Right ventricle myocardium inferior (tissue), 1 donor: ENCODE data around the gene CEBPZ. TPM values are rescaled to one million over a fixed set of nuclear protein-coding genes. Genes with fewer than 3 reads are reported as not detected.
"Not testable (repeated sequence)": the region's sequence is repeated elsewhere in the genome, so short reads cannot be mapped to it uniquely, and the experiment has no call there.

Source experiments
- ATAC-seq: fragments of 200-7000 bp; cut with Tn5 transposase; one replicate; pipeline ENCODE4 v1.9.1; 2020; ENCODE audit warnings: mild to moderate bottlenecking, moderate library complexity
- DNase-seq: peaks from one replicate; pipeline ENCODE4 v3.0.0; 2021; ENCODE audit errors: missing footprints
- intact Hi-C: fragments of 100-400 bp; cut with DNase I; formaldehyde crosslinking; loops from one replicate; pipeline ENCODE4 v1.11.0; 2022
- total RNA-seq: library from RNA; stranded (reverse); fragmentation: NEBNext Ultra II Directional; extraction: Animal tissue kit (Norgen Biotek cat#: 25700); gene quantifications from one replicate; pipeline ENCODE4 v1.2.1, GENCODE V29; 2021
- donor health status: DM: no; HTN: yes; CAD: no; lungs with severe emphysema.

Gene CEBPZ
- total RNA-seq, 1 donor from 2014 or later = 32.3 TPM

DNA sequence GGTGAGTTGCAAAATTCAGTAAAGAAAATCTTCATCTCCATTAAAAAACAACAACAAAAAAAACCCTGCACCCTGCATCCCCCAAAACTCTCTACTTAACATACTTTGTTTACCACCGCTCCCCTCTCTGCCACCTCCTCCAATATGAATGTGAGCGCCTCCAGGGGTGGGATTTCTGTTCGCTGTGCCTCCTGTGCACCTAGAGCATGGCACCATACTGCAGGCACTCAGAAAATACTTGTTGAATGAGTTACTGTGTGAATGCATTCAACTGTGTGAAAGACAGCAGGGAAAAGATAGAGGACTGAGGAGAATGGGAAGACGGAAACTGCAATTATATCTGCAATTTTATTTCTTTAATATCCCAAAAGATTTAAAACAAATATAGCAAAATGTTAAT, 4.5 kb downstream of the CEBPZ start:
- intact Hi-C loops = no loop called here
- ATAC-seq (no peak), DNase-seq (no peak)

DNA sequence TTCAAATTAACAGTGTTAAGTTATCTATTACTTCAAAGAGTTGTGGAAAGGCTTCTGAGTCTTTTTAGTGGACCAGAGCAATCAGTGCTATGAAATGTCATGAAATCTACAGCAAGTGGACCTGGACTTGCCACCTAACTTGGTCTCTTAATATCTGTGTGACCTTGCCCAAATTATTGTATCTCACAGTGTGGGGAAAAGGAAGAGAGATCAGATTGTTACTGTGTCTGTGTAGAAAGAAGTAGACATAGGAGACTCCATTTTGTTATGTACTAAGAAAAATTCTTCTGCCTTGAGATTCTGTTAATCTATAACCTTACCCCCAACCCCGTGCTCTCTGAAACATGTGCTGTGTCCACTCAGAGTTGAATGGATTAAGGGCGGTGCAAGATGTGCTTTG, 6.3 kb downstream of the CEBPZ start:
- DNase-seq, ATAC-seq, intact Hi-C loops: not testable (repeated sequence)

DNA sequence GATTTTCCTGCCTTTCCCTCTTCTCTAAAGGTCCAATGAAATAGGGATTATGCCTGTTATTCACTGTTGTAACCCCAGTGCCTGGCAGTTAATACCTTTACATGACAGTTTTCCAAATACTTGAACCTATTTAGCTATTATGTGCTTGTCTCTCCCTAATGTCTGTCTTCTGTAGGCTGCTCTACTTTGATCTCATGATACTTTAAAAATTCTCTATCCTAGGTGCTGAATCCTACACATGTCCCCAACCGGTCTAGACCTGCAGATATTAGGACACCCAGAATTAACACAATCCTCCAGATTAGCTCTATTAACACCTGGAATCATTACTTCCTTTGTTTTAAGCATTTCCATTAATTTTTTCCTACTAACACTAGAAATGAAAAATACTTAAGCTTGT, 7.3 kb downstream of the CEBPZ start:
- ATAC-seq (no peak), DNase-seq (no peak)
- intact Hi-C loops = no loop called here

DNA sequence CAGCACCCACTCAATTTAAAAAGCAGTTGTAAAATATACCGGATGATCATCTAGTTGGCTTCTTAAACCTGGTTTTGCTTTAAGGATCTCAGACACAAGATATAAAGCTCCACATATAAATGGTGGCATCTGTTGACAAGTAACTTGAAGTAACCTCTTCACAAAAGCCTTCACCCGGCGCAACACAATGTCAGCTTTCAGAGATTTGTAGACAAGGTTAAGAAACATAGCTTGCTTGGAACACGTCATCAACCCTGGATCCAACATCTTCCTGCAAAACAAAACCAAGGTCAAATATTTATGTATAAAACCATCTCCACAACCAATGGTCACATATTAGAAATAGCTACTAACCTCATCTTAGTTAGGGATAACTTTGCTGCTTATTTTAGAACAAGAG, 8.3 kb downstream of the CEBPZ start:
- DNase-seq (no peak), ATAC-seq (no peak)
- intact Hi-C loops = no loop called here

DNA sequence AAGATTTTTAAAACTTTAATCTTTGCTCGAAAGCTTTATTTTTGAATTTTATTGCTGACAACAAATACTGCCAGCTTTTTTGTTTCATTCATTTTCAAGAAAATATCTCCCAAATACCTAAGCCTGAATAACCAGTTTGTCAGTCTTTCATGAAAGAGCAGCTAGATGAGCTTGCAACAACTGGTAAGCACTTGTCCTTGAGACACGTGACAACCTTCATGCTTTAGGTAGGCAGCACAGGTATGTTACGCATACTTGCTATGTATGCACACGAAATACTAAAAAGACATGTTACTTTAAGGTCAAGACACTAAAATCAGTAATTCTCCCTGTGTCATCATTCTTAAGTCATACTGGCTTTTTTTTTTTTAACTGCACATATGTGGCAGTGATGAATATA, 12.3 kb downstream of the CEBPZ start:
- intact Hi-C loops = no loop called here
- no peak for ATAC-seq

DNA sequence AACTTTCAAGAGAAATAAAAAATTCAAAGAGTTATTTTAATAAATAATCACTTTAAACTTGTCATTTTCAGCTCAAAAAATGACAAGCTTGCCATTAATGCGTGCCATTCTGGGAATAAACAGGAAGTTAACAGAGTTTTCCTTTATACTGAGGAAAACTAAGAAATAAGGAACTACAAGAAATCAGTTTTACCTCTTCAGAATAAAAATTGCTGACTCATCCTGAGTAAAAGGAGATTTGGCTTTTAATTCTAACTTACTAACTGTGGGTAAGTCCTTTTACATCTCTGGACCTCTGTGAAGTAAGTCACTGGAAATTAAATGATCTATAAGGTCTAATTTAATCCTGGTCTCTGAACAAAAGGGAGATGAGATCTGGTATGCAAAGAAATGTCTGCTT, 16.1 kb downstream of the CEBPZ start:
- intact Hi-C loops = no loop called here
- no peak for ATAC-seq
- no peak for DNase-seq

More for the DNA sequence above, 12.3 kb downstream of the CEBPZ start:
- DNase-seq = no peak

DNA sequence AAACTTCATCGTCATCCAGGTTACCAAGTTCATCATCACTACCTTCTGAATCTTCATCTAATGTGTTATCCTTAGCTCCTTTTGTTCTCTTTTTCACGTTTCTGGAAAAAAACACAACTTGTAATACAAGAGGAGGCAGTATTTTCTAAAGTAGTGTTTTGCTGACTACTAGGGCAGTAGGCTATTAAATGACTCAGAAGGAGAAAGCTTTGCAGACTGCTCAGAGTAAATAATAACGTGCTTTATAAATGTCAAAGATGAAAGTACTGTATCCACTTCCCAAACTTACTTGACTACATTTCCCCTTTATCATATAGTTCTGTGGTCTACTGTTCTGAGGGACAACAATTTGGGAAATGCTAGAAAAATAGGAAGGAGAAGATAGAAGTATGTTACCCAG, 19.5 kb downstream of the CEBPZ start:
- ATAC-seq (no peak), DNase-seq (no peak)
- intact Hi-C loops = no loop called here

DNA sequence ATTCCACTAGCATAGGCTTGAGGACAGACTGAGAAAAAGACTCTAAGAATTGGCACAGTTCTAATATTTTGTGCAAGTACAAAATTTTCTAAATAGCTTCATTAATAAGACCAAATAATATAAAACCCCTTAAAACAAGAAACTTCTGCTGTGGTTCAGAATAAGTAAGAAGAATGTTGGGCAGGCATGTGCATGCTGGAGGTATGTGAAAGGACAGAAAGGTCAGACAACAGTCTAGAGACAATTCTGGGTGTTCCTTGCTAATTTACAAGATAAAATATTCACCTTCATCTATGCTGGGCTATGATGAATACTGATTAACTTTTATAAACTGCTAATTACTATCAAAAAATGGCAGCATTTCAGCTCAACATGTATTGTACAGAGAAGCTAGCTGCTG, 20.2 kb downstream of the CEBPZ start:
- intact Hi-C loops = no loop called here
- ATAC-seq (no peak), DNase-seq (no peak)

DNA sequence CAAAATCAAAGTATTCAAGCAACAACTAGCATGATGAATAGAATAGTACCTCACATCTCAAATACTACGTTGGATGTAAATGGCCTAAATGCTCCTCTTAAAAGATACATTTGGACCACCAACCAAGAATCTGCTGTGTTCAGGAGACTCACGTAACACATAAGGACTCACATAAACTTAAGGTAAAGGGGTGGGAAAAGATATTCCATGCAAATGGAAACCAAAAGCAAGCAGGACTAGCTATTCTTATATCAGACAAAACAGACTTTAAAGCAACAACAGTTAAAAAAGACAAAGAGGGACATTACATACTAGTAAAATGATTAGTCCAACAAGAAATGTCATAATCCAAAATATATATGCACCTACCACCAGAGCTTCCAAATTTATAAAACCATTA, 24.6 kb downstream of the CEBPZ start:
- DNase-seq, intact Hi-C loops, ATAC-seq: not testable (repeated sequence)

DNA sequence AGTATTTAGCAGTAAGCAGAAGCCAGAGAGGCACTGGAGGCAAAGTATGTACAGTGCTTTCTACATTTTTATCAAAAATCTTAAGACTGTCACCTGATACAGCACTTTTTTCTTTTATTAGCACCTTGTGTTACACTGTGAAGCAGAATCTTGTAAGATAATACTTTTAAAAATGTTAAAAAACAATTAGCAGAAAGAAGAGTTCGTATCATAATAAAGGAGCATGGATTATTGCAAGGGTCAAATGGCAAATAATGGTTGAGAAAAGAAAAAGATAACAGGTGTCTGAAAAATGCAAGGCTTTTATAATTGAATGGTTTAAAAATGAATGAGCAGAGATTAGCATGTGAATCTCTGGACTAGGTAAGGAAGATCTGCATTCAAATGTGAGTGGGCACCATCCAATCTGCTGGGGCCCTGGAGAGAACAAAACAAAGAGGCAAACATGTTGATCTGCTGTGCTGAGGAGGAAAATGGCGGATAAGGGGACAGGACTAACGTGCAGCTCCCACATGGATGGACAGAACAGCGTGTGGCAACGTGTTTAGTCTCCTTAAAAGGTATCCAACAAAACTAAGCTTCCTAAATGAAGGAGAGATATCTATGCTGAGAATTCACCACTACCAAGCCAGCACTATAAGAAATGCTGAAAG, 25.6 kb downstream of the CEBPZ start:
- intact Hi-C loops = no loop called here
- ATAC-seq = no peak
- no peak for DNase-seq

DNA sequence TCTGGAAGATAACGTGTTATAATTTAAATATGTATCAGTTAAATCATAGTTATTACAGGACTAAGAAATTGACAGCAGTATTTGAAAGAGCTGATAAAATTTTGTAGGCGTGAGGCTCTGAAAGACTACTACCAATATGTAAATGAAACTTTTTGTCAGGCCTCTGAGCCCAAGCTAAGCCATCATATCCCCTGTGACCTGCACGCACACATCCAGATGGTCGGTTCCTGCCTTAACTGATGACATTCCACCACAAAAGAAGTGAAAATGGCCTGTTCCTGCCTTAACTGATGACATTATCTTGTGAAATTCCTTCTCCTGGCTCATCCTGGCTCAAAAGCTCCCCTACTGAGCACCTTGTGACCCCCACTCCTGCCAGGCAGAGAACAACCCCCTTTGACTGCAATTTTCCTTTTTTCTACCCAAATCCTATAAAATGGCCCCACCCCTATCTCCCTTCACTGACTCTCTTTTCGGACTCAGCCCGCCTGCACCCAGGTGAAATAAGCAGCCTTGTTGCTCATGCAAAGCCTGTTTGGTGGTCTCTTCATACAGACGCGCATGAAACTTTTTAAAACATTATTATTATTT, 26.2 kb downstream of the CEBPZ start:
- intact Hi-C loops, DNase-seq, ATAC-seq: not testable (repeated sequence)

DNA sequence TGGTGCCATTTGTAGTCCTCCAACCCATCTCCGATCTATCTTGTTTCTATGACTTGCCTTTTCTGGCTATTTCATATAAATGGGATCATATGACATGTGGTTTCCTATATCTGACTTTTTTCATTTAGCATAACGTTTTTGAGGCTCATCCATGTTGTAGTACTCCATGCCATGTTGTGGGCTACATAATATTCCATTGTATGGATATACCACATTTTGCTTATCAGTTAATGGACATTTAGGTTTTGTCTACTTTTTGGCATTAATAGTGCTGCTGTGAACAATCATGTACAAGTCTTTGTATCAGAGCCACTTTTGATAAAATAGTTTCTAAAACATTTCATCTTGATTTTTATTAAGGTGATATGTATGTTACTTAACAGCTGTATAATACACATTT, 27.7 kb downstream of the CEBPZ start:
- ATAC-seq (no peak), DNase-seq (no peak)
- intact Hi-C loops = no loop called here

DNA sequence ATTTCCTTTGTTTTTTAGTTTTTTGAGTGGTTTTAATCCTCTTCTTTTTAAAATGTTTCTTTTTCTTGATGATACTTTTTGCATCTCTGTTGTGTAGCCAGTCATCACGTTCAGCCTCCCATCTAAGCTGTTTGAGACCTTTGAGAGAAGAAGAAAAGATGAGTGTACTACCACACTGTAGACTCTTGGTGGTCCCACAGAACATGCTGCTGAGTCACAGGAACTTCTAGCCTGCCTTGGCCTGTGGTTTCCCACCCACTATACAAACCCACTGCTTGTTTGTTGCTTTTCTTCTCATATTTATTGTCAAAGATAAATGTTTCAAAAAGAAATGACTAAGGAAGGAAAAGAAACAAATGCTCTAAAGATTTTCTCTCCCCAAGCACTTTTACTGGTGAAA, 29.6 kb downstream of the CEBPZ start:
- DNase-seq (no peak), ATAC-seq (no peak)
- intact Hi-C loops = no loop called here

DNA sequence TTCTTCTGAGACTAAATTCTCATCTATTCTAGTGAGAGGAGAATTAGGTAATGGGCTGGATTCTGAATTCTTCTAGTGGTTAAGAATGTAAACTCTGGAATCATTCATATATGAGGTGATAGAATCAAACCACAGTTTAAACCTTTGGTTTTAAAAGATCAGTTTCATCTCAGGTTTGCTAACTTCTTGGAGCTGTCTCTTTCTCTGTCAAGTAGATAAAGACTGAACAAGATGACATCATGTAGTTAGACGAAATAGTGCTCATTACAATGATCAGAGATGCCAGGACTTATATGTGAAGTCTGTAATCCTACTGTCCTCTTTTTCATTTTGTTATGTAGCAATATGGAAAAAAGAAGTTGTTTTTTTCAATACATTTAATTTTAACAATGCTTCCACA, 30.2 kb downstream of the CEBPZ start:
- no peak for DNase-seq
- intact Hi-C loops = no loop called here
- ATAC-seq = no peak

DNA sequence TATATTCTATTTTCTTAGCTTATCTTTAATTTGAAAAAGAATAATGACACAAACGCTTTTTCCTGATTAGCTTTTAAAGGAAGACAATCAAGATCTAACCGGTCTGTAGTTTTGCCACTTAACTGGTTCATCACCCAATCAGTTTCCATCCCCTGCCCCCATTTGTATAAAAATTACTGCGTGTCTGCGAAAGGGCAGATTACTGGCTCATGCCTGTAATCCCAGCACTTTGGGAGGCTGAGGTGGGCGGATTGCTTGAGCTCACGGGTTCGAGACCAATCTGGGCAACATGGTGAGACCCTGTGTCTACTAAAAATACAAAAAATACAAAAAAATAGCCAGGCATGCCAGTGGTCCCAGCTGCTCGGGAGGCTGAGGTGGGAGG, 32.7 kb downstream of the CEBPZ start:
- intact Hi-C loops = no loop called here
- no peak for DNase-seq
- no peak for ATAC-seq

DNA sequence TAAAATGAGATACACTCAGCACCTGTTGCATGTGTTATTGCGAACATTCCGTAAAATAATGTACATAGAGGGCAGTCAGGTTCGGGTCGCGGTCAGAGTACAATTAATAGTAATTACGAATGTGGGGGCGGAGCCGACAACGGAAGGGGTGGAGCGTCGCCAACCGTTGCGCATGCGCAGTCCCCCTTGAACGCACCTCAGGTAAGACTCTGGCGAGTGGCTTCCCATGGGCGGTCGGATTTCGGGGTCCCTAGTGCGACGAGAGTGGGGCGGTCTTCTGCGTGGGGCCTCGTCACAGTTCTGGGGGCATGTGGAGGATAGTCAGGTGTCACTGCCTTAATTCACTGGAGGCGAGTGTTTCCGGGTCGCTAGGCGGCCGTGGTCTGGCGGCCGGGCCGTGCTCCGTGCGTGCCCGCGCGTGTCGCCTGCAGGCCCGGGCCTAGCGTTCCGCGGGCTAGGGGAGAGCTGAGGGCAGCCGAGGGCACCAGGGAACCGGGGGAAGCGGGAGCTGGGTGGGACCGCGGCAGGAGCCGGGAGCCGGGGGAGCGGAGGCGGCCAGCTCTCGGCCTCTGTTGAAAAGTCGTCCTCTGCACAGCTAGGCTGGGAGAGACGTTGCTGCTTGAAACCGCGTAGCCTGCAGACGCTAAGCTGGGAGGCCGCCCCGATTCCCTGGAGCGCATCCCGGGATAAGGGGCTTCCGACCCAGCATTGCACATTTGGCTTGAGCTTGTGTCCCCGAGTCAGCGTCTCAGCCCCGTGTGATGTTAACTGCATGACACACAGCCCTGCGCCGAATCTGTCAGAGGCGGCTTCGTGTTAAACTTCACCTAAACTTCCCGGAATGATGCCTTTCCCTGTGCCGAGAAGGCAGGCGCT, 34.8 kb downstream of the CEBPZ start, which contains the start of gene CEBPZOS:
Gene CEBPZOS (plus strand): TSS at position 177 of the 876 bp plus-strand sequence. CDS start 3,209 bp downstream, outside the sequence.
- ATAC-seq (peak; percentile 91), DNase-seq (peak; percentile 92)
- intact Hi-C loops = loop anchor here (2.0 kb wide), 1 partner anchor 40 kb away; the partner anchor contains the start of gene EIF2AK2

DNA sequence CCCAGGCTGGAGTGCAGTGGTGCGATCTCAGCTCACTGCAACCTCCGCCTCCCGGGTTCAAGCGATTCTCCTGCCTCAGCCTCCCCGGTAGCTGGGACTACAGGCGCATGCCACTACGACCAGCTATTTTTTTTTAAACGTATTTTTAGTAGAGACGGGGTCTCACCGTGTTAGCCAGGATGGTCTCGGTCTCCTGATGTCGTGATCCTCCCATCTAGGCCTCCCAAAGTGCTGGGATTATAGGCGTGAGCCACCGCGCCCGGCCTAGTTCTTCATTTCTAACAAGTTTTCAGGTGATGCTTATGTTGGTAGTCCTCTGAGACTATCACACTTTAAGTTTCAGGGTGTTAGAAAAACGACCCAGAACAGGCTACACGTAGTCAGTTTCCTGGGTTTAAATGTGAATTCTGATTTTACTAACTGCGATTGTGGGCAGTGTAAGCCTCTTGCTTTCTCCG, 35.5 kb downstream of the CEBPZ start:
- not testable (repeated sequence) for DNase-seq, ATAC-seq
- intact Hi-C loops = loop anchor here (2.0 kb wide), 1 partner anchor 39 kb away; the partner anchor contains the start of gene EIF2AK2

DNA sequence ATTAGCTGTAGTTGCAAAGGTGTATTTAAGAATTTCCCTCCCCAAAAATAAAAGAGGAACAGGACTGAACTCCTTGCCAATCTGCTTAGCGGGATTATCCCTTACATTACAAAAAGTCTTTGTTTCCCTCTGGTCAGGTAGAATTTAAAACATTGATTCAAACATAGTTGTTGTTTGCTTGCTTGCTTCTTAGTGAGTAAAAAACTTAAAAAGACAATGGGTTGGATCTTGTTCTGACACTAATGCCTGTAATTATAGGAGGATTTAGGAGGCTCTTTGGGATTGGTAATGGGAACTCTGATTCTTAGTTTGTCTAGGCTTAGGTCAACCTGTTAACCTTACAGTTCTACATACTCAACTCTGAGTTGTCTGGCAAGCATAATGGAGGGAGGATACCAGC, 38.8 kb downstream of the CEBPZ start:
- no peak for ATAC-seq
- intact Hi-C loops = no loop called here
- DNase-seq = no peak

DNA sequence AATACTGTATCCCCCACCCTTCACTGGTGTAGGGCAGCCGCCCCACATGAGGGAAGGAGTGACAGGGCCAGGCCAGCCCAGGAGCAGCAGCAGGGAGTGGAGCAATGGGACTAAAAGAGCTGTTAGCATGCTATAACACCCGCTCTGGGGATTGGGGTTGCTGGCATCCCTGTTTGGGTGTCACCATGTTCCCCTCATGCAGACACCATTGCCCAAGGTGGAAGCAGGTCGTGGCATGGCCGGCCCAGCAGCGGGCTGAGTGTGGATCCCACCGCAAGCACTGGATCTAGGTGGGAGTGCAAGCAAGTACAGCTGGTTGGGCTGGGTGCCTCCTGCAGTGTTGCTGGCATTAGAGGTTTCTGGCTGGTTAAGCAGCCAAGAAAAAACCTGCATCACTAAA, 39.6 kb downstream of the CEBPZ start:
- intact Hi-C loops = no loop called here
- ATAC-seq (no peak), DNase-seq (no peak)

DNA sequence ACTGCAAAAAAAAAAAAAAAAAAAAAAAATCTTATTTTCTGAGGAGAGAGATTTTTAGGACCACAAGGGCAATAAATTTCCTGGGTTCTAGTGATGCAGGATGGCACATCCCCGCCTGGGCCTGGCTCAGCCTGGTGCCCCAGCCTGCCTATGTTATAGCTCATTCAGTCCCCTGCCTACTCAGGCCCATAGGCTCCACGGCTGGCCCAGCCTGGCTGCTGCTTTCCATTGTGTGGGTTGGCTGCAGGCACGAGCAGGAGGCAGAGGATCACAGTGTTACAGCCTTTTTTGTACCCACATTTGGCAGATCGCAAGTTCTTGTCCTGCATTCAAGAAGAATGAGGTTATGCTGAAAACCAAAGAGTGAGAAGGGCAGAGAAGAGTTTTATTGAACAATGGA, 40.1 kb downstream of the CEBPZ start:
- DNase-seq (no peak), ATAC-seq (no peak)
- intact Hi-C loops = no loop called here
